ENCODE measurements around the gene POLR3K. TPM values are rescaled to one million over a fixed set of nuclear protein-coding genes. Genes with fewer than 3 reads are reported as not detected.

The POLR3K gene
- total RNA-seq, 2 donors from 2014 or later = 6.3 to 10.6 TPM

GRCh38 chr16:65745-66144, 12.3 kb upstream of the POLR3K start:
- no peaks in the 10 kb centered on the region for H3K9me3 ChIP-seq (ENCODE audit: control insufficient read depth, low read length, poor library complexity, severe bottlenecking)
- H3K4me3 Mint-ChIP-seq = no peak overlapping the region
- no peak overlapping the region for H3K27ac Mint-ChIP-seq
- DNase-seq (peak; percentile 68 to 86 (median 69)), ATAC-seq (peak; percentile 96)
- no peaks in the 10 kb centered on the region for H3K36me3 Mint-ChIP-seq (ENCODE audit: low read depth)
- H3K4me1 Mint-ChIP-seq = peaks cover 5% of the 10 kb centered on the region
- H3K27me3 Mint-ChIP-seq = peaks cover 24% of the 10 kb centered on the region

DNA sequence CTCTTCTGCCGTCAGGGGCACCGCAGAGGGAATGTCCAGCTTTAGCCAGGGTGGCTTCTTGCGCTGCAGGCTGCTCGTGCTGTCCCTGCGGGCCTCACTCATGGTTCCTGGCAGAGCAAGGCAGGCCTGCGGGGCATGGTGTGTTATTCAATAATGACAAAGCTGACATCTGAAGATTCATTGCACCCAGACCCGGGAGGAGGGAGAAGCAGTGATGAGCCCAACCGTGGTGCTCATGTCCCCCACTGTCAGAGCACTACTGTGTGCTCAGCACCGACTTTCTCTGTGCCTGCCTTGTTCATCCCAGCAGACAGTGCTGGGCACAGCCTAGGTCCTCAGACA, 11.5 kb upstream of the POLR3K start:
- H3K4me3 Mint-ChIP-seq = no peak overlapping the region
- H3K27ac Mint-ChIP-seq = no peak overlapping the region
- peaks cover 5% of the 10 kb centered on the region for H3K4me1 Mint-ChIP-seq
- ATAC-seq = no peak
- H3K36me3 Mint-ChIP-seq (ENCODE audit: low read depth) = no peaks in the 10 kb centered on the region
- no peak for DNase-seq
- H3K9me3 ChIP-seq (ENCODE audit: control insufficient read depth, low read length, poor library complexity, severe bottlenecking) = no peaks in the 10 kb centered on the region
- peaks cover 15% of the 10 kb centered on the region for H3K27me3 Mint-ChIP-seq

- H3K36me3 Mint-ChIP-seq (ENCODE audit: low read depth) = no peaks in the 10 kb centered on the region
- no peak for DNase-seq
- ATAC-seq = no peak
- no peaks in the 10 kb centered on the region for H3K9me3 ChIP-seq (ENCODE audit: control insufficient read depth, low read length, poor library complexity, severe bottlenecking)
- peaks cover 9% of the 10 kb centered on the region for H3K27me3 Mint-ChIP-seq
- H3K27ac Mint-ChIP-seq = no peak overlapping the region
- no peak overlapping the region for H3K4me3 Mint-ChIP-seq
- H3K4me1 Mint-ChIP-seq = peaks cover 5% of the 10 kb centered on the region
These were observed 10.8 kb upstream of the POLR3K start for GRCh38 chr16:63998-64913.

DNA sequence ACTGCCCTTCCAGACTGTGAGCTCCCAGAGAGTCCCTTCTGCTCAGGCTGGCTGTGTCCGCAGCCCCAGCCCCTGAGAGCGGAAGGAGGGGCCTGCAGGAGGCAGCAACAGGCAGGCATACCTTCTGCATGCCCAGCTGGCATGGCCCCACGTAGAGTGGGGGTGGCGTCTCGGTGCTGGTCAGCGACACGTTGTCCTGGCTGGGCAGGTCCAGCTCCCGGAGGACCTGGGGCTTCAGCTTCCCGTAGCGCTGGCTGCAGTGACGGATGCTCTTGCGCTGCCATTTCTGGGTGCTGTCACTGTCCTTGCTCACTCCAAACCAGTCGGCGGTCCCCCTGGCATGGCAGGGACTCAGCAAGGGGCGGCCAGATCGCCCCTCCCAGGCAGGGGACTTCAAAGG, 10.1 kb upstream of the POLR3K start:
- no peaks in the 10 kb centered on the region for H3K36me3 Mint-ChIP-seq (ENCODE audit: low read depth)
- no peak overlapping the region for H3K4me3 Mint-ChIP-seq
- H3K27ac Mint-ChIP-seq = no peak overlapping the region
- DNase-seq (no peak), ATAC-seq (no peak)
- H3K9me3 ChIP-seq (ENCODE audit: control insufficient read depth, low read length, poor library complexity, severe bottlenecking) = no peaks in the 10 kb centered on the region
- peaks cover 6% of the 10 kb centered on the region for H3K27me3 Mint-ChIP-seq
- H3K4me1 Mint-ChIP-seq = peaks cover 5% of the 10 kb centered on the region

GRCh38 chr16:62968-63391, 9.6 kb upstream of the POLR3K start:
- H3K27me3 Mint-ChIP-seq = peaks cover 6% of the 10 kb centered on the region
- ATAC-seq (no peak), DNase-seq (no peak)
- H3K27ac Mint-ChIP-seq = no peak overlapping the region
- H3K4me3 Mint-ChIP-seq = no peak overlapping the region
- H3K4me1 Mint-ChIP-seq = peaks cover 10% of the 10 kb centered on the region
- peaks cover 1% of the 10 kb centered on the region for H3K36me3 Mint-ChIP-seq (ENCODE audit: low read depth)
- no peaks in the 10 kb centered on the region for H3K9me3 ChIP-seq (ENCODE audit: control insufficient read depth, low read length, poor library complexity, severe bottlenecking)

GRCh38 chr16:62283-62967, 9.0 kb upstream of the POLR3K start:
- DNase-seq = no peak
- Mint-ChIP-seq H3K4me3 (no peak overlapping the region), H3K27ac (no peak overlapping the region), H3K36me3 (ENCODE audit: low read depth) (peaks cover 4% of the 10 kb centered on the region), H3K4me1 (peaks cover 12% of the 10 kb centered on the region), H3K27me3 (peaks cover 1% of the 10 kb centered on the region)
- no peaks in the 10 kb centered on the region for H3K9me3 ChIP-seq (ENCODE audit: control insufficient read depth, low read length, poor library complexity, severe bottlenecking)
- no peak for ATAC-seq

- no peak overlapping the region for H3K27ac Mint-ChIP-seq
- H3K9me3 ChIP-seq (ENCODE audit: control insufficient read depth, low read length, poor library complexity, severe bottlenecking) = no peaks in the 10 kb centered on the region
- H3K36me3 Mint-ChIP-seq (ENCODE audit: low read depth) = peaks cover 4% of the 10 kb centered on the region
- no peak for DNase-seq
- H3K4me1 Mint-ChIP-seq = peaks cover 12% of the 10 kb centered on the region
- H3K4me3 Mint-ChIP-seq = no peak overlapping the region
- no peak for ATAC-seq
- H3K27me3 Mint-ChIP-seq = no peaks in the 10 kb centered on the region
These were observed 8.5 kb upstream of the POLR3K start for GRCh38 chr16:61879-62281.

GRCh38 chr16:60929-61878, 7.8 kb upstream of the POLR3K start:
- no peak for ATAC-seq
- Mint-ChIP-seq H3K4me3 (no peak overlapping the region), H3K36me3 (ENCODE audit: low read depth) (peaks cover 4% of the 10 kb centered on the region), H3K27me3 (no peaks in the 10 kb centered on the region), H3K4me1 (peaks cover 12% of the 10 kb centered on the region), H3K27ac (no peak overlapping the region)
- no peak for DNase-seq
- no peaks in the 10 kb centered on the region for H3K9me3 ChIP-seq (ENCODE audit: control insufficient read depth, low read length, poor library complexity, severe bottlenecking)

DNA sequence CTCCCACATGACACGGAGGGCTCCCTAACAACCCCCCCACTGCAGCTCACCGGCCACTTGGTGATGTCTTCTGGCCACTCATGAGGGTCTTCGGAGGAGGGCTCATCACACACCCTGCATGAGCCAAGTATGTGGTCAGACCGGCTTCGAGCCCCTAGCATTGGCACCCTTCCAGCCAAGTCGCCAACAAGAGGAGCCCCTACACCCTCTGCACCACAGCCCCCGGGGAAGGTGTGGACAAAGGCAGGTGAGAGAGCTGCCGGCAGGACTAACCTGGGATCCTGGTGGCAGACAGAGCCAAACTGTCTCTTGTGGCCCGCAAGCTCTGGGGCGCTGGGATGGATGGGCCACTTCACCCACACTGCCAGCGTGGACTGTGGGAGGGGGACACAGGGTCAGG, 6.8 kb upstream of the POLR3K start:
- ATAC-seq (no peak), DNase-seq (no peak)
- Mint-ChIP-seq H3K4me1 (peaks cover 9% of the 10 kb centered on the region), H3K27ac (no peak overlapping the region), H3K36me3 (ENCODE audit: low read depth) (peaks cover 4% of the 10 kb centered on the region), H3K27me3 (no peaks in the 10 kb centered on the region), H3K4me3 (no peak overlapping the region)
- H3K9me3 ChIP-seq (ENCODE audit: control insufficient read depth, low read length, poor library complexity, severe bottlenecking) = no peaks in the 10 kb centered on the region

DNA sequence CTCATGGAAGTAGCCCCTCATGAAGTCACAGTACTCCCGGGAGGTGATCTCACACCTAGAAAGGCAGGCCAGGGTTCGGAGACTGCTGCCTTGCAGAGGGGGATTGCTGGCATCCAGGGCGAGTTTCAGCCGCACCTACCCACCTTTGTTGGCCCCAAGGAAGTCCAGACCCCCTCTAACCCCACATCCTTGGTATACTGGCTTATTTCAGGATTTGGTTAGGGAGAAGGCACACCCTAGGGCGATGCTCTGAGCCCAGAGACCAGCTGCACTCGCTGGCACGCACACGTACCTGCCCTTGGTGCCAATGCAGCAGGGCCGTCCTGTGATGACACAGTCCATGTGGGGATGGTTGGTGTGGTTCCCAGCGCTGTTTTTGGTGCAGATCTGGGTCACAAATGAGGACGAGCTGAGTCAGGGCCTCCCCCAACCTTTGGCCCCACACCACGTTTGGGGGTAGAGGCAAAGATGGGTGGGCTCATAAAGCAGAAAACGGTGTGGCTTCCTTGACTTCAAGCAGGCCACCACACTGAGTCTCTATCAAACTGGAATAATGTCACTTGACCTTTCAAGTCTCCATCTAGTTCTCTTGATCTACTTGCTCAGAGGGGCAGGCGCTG, 6.1 kb upstream of the POLR3K start:
- ATAC-seq (no peak), DNase-seq (no peak)
- Mint-ChIP-seq H3K4me1 (peaks cover 9% of the 10 kb centered on the region), H3K27ac (no peak overlapping the region), H3K27me3 (no peaks in the 10 kb centered on the region), H3K36me3 (ENCODE audit: low read depth) (peaks cover 4% of the 10 kb centered on the region), H3K4me3 (no peak overlapping the region)
- H3K9me3 ChIP-seq (ENCODE audit: control insufficient read depth, low read length, poor library complexity, severe bottlenecking) = no peaks in the 10 kb centered on the region

- no peaks in the 10 kb centered on the region for H3K27me3 Mint-ChIP-seq
- ATAC-seq (no peak), DNase-seq (no peak)
- no peak overlapping the region for H3K27ac Mint-ChIP-seq
- peaks cover 4% of the 10 kb centered on the region for H3K36me3 Mint-ChIP-seq (ENCODE audit: low read depth)
- no peak overlapping the region for H3K4me3 Mint-ChIP-seq
- peaks cover 6% of the 10 kb centered on the region for H3K4me1 Mint-ChIP-seq
- H3K9me3 ChIP-seq (ENCODE audit: control insufficient read depth, low read length, poor library complexity, severe bottlenecking) = no peaks in the 10 kb centered on the region
These were observed 5.4 kb upstream of the POLR3K start for GRCh38 chr16:58491-59439.

DNA sequence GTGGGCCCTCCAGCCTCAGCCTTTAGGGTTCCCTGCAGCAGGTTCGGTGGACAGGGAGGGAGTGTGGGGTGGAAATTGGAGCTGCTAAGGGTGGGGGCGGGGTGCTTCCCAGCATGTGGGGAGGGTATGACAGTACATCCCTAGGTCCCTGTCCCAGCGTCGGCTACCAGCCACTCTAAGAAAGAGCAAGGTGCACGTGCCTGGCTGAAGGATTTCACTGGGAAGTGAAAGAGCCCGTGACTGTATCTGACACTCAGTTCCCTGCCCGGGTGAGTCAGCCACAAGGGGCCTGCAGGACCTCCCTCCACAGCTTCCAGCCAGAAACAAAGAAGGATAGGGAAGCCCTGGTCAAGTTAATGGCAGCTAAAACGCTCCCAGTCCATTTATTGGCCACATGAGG, 4.3 kb upstream of the POLR3K start:
- ATAC-seq = no peak
- peaks cover 11% of the 10 kb centered on the region for H3K4me1 Mint-ChIP-seq
- H3K27ac Mint-ChIP-seq = no peak overlapping the region
- no peaks in the 10 kb centered on the region for H3K9me3 ChIP-seq (ENCODE audit: control insufficient read depth, low read length, poor library complexity, severe bottlenecking)
- H3K36me3 Mint-ChIP-seq (ENCODE audit: low read depth) = peaks cover 4% of the 10 kb centered on the region
- no peak overlapping the region for H3K4me3 Mint-ChIP-seq
- no peaks in the 10 kb centered on the region for H3K27me3 Mint-ChIP-seq
- no peak for DNase-seq

Measured in T-helper 17 cell (primary cell).